ENCODE measurements around the gene GPD1L. TPM values are rescaled to one million over a fixed set of nuclear protein-coding genes. Genes with fewer than 3 reads are reported as not detected.

GPD1L gene
- total and polyA plus RNA-seq, 10 of the 15 experiments (the other 5 are each of a cell fraction or from before 2014, with no cell fraction given), result 0.77 to 4.8 (median 3.9) TPM

DNA sequence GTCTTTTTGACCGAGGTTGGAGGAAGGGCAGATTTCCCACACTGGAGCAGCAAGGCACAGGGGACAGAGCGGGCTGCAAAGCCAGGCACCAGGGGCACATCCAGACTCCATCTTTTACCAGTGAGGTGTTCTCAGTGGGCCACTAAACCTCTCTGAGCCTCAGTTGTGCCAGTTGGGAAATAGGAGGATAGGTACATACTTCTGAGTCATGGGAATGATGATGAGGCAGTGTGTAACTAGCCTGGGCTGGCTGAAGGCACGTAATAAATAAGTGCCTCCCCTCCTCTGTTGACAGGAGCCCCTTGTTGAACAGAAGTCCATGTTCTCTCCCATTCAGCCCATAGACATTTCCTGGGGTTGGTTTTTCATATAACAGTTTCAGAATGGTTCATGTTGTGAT, 48.7 kb downstream of the GPD1L start (continued):
- TF ChIP-seq, protein P1, sequence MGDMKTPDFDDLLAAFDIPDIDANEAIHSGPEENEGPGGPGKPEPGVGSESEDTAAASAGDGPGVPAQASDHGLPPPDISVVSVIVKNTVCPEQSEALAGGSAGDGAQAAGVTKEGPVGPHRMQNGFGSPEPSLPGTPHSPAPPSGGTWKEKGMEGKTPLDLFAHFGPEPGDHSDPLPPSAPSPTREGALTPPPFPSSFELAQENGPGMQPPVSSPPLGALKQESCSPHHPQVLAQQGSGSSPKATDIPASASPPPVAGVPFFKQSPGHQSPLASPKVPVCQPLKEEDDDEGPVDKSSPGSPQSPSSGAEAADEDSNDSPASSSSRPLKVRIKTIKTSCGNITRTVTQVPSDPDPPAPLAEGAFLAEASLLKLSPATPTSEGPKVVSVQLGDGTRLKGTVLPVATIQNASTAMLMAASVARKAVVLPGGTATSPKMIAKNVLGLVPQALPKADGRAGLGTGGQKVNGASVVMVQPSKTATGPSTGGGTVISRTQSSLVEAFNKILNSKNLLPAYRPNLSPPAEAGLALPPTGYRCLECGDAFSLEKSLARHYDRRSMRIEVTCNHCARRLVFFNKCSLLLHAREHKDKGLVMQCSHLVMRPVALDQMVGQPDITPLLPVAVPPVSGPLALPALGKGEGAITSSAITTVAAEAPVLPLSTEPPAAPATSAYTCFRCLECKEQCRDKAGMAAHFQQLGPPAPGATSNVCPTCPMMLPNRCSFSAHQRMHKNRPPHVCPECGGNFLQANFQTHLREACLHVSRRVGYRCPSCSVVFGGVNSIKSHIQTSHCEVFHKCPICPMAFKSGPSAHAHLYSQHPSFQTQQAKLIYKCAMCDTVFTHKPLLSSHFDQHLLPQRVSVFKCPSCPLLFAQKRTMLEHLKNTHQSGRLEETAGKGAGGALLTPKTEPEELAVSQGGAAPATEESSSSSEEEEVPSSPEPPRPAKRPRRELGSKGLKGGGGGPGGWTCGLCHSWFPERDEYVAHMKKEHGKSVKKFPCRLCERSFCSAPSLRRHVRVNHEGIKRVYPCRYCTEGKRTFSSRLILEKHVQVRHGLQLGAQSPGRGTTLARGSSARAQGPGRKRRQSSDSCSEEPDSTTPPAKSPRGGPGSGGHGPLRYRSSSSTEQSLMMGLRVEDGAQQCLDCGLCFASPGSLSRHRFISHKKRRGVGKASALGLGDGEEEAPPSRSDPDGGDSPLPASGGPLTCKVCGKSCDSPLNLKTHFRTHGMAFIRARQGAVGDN (IDR thresholded peaks at IDR 0.05), result no peak
- TF ChIP-seq ZBED1 (IDR thresholded peaks at IDR 0.05; ENCODE audit: borderline replicate concordance) (no peak), PAX5 (IDR thresholded peaks at IDR 0.05; ENCODE audit: borderline replicate concordance, low read depth, low read length) (no peak), SMC3 (IDR thresholded peaks at IDR 0.05; ENCODE audit: borderline replicate concordance, low read length) (no peak), POLR2A (IDR thresholded peaks at IDR 0.05; ENCODE audit: low read depth, low read length) (no peak)
- TF ChIP-seq, protein P2, sequence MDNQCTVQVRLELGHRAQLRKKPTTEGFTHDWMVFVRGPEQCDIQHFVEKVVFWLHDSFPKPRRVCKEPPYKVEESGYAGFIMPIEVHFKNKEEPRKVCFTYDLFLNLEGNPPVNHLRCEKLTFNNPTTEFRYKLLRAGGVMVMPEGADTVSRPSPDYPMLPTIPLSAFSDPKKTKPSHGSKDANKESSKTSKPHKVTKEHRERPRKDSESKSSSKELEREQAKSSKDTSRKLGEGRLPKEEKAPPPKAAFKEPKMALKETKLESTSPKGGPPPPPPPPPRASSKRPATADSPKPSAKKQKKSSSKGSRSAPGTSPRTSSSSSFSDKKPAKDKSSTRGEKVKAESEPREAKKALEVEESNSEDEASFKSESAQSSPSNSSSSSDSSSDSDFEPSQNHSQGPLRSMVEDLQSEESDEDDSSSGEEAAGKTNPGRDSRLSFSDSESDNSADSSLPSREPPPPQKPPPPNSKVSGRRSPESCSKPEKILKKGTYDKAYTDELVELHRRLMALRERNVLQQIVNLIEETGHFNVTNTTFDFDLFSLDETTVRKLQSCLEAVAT (IDR thresholded peaks at IDR 0.05), result no peak

DNA sequence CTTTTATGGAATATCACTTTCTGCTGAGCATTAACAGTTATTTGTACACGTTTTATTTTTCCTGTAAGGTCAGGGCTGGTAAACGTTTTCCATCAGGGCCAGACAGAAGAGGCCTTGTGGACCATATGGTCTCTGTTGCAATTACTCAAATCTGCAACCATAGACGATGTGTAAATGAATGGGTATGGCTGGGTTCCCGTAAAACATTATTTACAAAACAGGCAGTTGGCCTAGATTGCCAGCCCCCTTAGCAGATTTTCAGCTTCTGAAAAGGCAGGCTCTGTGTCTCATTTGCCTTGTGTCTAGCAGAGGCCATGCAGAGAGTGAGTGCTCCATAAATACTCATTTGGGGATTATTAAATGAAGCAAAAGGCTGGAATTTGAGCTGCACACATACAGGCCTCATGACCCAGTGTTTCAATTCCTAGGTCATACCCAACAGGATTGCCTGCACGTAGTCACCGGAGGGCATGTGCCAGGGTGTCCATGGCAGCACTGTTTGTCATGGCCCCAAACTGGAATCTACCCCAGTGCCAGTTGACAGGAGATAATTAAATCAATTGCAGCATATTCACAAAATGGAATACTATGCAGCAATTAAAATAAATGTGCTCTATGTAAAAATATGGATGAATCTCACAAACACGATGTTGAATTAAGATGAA, 51.3 kb downstream of the GPD1L start:
- Histone ChIP-seq H3K36me3 (ENCODE audit: control insufficient read depth in 2 of 2, insufficient read depth in 2 of 2, low read length in 1 of 2) (no peaks in the 10 kb centered on the region; a peak in 2 of 4 replicates), H3K4me1 (ENCODE audit: control insufficient read depth, insufficient read depth, low read length) (no peaks in the 10 kb centered on the region), H3K4me3 (no peak overlapping the region), H3K27ac (ENCODE audit: control insufficient read depth, insufficient read depth) (no peak overlapping the region), H3K79me2 (ENCODE audit: control insufficient read depth, insufficient read depth, low read length) (no peaks in the 10 kb centered on the region), H4K20me1 (ENCODE audit: control insufficient read depth, insufficient read depth) (no peaks in the 10 kb centered on the region), H2AFZ (ENCODE audit: control insufficient read depth, low read depth, low read length) (no peak overlapping the region), H3K9ac (ENCODE audit: control insufficient read depth, insufficient read depth, low read length) (no peak overlapping the region), H3K9me3 (replicated peaks; ENCODE audit: control insufficient read depth, insufficient read depth, low read length) (no peaks in the 10 kb centered on the region), H3K27me3 (replicated peaks in 1 of 2; ENCODE audit: control insufficient read depth in 2 of 2, insufficient read depth in 2 of 2, low read length in 1 of 2) (no peaks in the 10 kb centered on the region), H3K4me2 (ENCODE audit: control insufficient read depth, insufficient read depth) (no peak overlapping the region)
- no TSS peak for BruUV-seq (replicated peaks)
- WGBS (ENCODE audit: insufficient coverage, insufficient replicate concordance, low lambda C conversion rate, missing lambda C conversion rate), result 91% methylated on average over 7 of the region's 7 CpGs
- in situ Hi-C loops (cut with MboI), result no loop called here
- TF ChIP-seq, protein P3, sequence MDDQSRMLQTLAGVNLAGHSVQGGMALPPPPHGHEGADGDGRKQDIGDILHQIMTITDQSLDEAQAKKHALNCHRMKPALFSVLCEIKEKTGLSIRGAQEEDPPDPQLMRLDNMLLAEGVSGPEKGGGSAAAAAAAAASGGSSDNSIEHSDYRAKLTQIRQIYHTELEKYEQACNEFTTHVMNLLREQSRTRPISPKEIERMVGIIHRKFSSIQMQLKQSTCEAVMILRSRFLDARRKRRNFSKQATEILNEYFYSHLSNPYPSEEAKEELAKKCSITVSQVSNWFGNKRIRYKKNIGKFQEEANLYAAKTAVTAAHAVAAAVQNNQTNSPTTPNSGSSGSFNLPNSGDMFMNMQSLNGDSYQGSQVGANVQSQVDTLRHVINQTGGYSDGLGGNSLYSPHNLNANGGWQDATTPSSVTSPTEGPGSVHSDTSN (IDR thresholded peaks at IDR 0.05; ENCODE audit: insufficient replicate concordance, low read depth, low read length), result no peak
- TF ChIP-seq, protein P4, sequence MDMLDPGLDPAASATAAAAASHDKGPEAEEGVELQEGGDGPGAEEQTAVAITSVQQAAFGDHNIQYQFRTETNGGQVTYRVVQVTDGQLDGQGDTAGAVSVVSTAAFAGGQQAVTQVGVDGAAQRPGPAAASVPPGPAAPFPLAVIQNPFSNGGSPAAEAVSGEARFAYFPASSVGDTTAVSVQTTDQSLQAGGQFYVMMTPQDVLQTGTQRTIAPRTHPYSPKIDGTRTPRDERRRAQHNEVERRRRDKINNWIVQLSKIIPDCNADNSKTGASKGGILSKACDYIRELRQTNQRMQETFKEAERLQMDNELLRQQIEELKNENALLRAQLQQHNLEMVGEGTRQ (IDR thresholded peaks at IDR 0.05; ENCODE audit: borderline replicate concordance, low read depth, low read length), result no peak
- TF ChIP-seq NFYA (IDR thresholded peaks at IDR 0.05; ENCODE audit: borderline replicate concordance, low read depth, low read length), result no peak
- TF ChIP-seq BCL11A (IDR thresholded peaks at IDR 0.05; ENCODE audit: low read depth, low read length), result no peak
- no peak for TF ChIP-seq EZH2 (IDR thresholded peaks at IDR 0.05; ENCODE audit: borderline replicate concordance, control insufficient read depth, low read depth, low read length)
- no peak for TF ChIP-seq PML (IDR thresholded peaks at IDR 0.05; ENCODE audit: low read length)
- TF ChIP-seq TBL1XR1 (IDR thresholded peaks at IDR 0.05; ENCODE audit: low read depth, low read length), result no peak
- POLR2A ChIA-PET, result no interaction called here
- CTCF ChIA-PET, result interaction anchor here (1.6 kb wide), 1 partner anchor 14 kb away, joined by 7 read pairs; no protein-coding TSS in a partner anchor
- ATAC-seq (no peak), FAIRE-seq (no peak), DNase-seq (ENCODE audit: low read depth, low spot score) (no peak)
- SMC1A ChIA-PET (ENCODE audit: uncharacterized antibody, unreplicated experiment), result no interaction called here
- intact Hi-C loops (cut with micrococcal nuclease; ENCODE audit: unreplicated experiment), result no loop called here
- RAD21 ChIA-PET (ENCODE audit: unreplicated experiment), result no interaction called here

Measured in GM12878 (cell line).